Measurements from ENCODE around the gene CUBN. TPM values are rescaled to one million over a fixed set of nuclear protein-coding genes. Genes with fewer than 3 reads are reported as not detected.

CUBN gene
- total RNA-seq, 4 donors from 2014 or later = 0.54 to 1.8 (median 1.3) TPM

DNA sequence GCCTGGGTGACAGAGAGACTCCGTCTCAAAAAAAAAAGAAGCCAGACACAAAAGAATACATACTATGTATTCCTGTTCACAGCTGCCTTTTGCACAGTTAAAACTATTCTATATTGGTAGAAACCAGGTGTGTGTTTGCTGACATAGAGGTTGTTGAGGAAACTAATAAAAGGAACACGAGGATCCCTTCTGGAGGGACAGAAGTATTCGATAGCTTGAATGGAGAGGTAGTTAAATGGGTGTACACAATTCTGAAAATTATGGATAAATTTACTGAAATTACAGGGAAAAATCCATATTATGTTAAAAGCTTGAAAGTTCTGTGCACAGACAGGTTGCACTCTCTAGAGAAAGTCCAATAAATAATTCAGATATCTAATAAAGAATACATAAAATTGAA lies 71.5 kb downstream of the CUBN start:
- H3K4me3 ChIP-seq (ENCODE audit: low read depth, poor library complexity, severe bottlenecking) = no peak overlapping the region
- WGBS, 2 donors = 71 to 88% methylated on average over 3 of the region's 3 CpGs
- no peak for TF ChIP-seq POLR2A (IDR thresholded peaks at IDR 0.05)
- TF ChIP-seq, protein P1, sequence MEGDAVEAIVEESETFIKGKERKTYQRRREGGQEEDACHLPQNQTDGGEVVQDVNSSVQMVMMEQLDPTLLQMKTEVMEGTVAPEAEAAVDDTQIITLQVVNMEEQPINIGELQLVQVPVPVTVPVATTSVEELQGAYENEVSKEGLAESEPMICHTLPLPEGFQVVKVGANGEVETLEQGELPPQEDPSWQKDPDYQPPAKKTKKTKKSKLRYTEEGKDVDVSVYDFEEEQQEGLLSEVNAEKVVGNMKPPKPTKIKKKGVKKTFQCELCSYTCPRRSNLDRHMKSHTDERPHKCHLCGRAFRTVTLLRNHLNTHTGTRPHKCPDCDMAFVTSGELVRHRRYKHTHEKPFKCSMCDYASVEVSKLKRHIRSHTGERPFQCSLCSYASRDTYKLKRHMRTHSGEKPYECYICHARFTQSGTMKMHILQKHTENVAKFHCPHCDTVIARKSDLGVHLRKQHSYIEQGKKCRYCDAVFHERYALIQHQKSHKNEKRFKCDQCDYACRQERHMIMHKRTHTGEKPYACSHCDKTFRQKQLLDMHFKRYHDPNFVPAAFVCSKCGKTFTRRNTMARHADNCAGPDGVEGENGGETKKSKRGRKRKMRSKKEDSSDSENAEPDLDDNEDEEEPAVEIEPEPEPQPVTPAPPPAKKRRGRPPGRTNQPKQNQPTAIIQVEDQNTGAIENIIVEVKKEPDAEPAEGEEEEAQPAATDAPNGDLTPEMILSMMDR (IDR thresholded peaks at IDR 0.05) = no peak
- intact Hi-C loops (cut with DNase I; ENCODE audit: low total_unique reads) = no loop called here
- no peak for DNase-seq (ENCODE audit: low spot score in 2 of 2)

GRCh38 chr10:17056781-17057428 lies 72.7 kb downstream of the CUBN start:
- 58 to 65% methylated on average over 6 of the region's 6 CpGs for WGBS, 2 donors
- TF ChIP-seq POLR2A (IDR thresholded peaks at IDR 0.05) = no peak
- TF ChIP-seq, protein P1 (IDR thresholded peaks at IDR 0.05) = no peak
- intact Hi-C loops (cut with DNase I; ENCODE audit: low total_unique reads) = no loop called here
- H3K4me3 ChIP-seq (ENCODE audit: low read depth, poor library complexity, severe bottlenecking) = no peak overlapping the region
- DNase-seq (ENCODE audit: low spot score in 2 of 2) = no peak

GRCh38 chr10:17053513-17053912 lies 76.1 kb downstream of the CUBN start:
- no peak overlapping the region for H3K4me3 ChIP-seq (ENCODE audit: low read depth, poor library complexity, severe bottlenecking)
- intact Hi-C loops (cut with DNase I; ENCODE audit: low total_unique reads) = no loop called here
- no peak for DNase-seq (ENCODE audit: low spot score in 2 of 2)
- 93 to 95% methylated on average over 3 of the region's 3 CpGs for WGBS, 2 donors
- TF ChIP-seq, protein P1 (IDR thresholded peaks at IDR 0.05) = no peak
- TF ChIP-seq POLR2A (IDR thresholded peaks at IDR 0.05) = no peak

- DNase-seq (ENCODE audit: low spot score in 2 of 2) = no peak
- no peak overlapping the region for H3K4me3 ChIP-seq (ENCODE audit: low read depth, poor library complexity, severe bottlenecking)
- intact Hi-C loops (cut with DNase I; ENCODE audit: low total_unique reads) = no loop called here
- TF ChIP-seq, protein P1 (IDR thresholded peaks at IDR 0.05) = no peak
- TF ChIP-seq POLR2A (IDR thresholded peaks at IDR 0.05) = no peak
Observed at GRCh38 chr10:17053061-17053460, 76.5 kb downstream of the CUBN start.

GRCh38 chr10:17051851-17052250 lies 77.8 kb downstream of the CUBN start:
- H3K4me3 ChIP-seq (ENCODE audit: low read depth, poor library complexity, severe bottlenecking) = no peak overlapping the region
- WGBS, 2 donors = 81 to 94% methylated on average over 3 of the region's 3 CpGs
- no peak for DNase-seq (ENCODE audit: low spot score in 2 of 2)
- intact Hi-C loops (cut with DNase I; ENCODE audit: low total_unique reads) = no loop called here
- TF ChIP-seq, protein P1 (IDR thresholded peaks at IDR 0.05) = no peak
- no peak for TF ChIP-seq POLR2A (IDR thresholded peaks at IDR 0.05)

DNA sequence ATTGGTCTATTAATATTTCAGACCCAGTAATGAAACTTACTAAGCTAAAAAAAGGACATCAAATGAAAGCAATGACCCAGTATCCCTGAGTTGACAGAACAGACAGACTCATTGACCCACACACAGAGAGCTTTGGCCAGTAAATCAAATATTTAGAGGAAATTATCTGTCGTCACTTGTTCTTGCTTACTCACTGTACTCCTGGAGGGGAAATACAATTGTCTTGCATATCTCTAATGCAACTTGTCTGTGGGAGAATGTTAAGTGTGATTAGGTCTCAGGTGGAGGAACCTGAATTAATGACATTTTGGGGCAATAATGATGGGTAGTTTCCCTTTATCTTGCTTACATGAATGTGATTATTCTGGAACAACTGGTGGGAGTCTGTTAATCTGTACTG lies 80.4 kb downstream of the CUBN start:
- DNase-seq (ENCODE audit: low spot score in 2 of 2) = no peak
- WGBS, 2 donors = 50 to 57% methylated on average over 1 of the region's 1 CpG
- no peak overlapping the region for H3K4me3 ChIP-seq (ENCODE audit: low read depth, poor library complexity, severe bottlenecking)
- intact Hi-C loops (cut with DNase I; ENCODE audit: low total_unique reads) = no loop called here
- no peak for TF ChIP-seq POLR2A (IDR thresholded peaks at IDR 0.05)
- TF ChIP-seq, protein P1 (IDR thresholded peaks at IDR 0.05) = no peak
